NCI-H2029 (cell line): ENCODE measurements around the gene DIP2C.
"Not testable (repeated sequence)": the region's sequence is repeated elsewhere in the genome, so short reads cannot be mapped to it uniquely, and the experiment has no call there.

Source experiments
- DNase-seq: peaks from one replicate; lab custom pipeline; 2025; lab: John Stamatoyannopoulos, UW

DIP2C gene

GRCh38 chr10:697097-697875, 7.8 kb upstream of the DIP2C start:
- DNase-seq = no peak

GRCh38 chr10:695396-695795, 5.9 kb upstream of the DIP2C start:
- DNase-seq = no peak

GRCh38 chr10:693506-693905, 4.0 kb upstream of the DIP2C start:
- no peak for DNase-seq

- no peak for DNase-seq
These were observed 3.3 kb upstream of the DIP2C start for GRCh38 chr10:692682-693351.

GRCh38 chr10:691216-691615, 1.7 kb upstream of the DIP2C start:
- no peak for DNase-seq

- DNase-seq = no peak
These were observed 1.1 kb upstream of the DIP2C start for GRCh38 chr10:690372-691161.

- no peak for DNase-seq
These were observed 382 bp downstream of the DIP2C start for GRCh38 chr10:689121-689451.

- DNase-seq = no peak
These were observed 952 bp downstream of the DIP2C start for GRCh38 chr10:688312-689120.

GRCh38 chr10:687583-688311, 1.7 kb downstream of the DIP2C start:
- DNase-seq = no peak

- DNase-seq = no peak
These were observed 3.1 kb downstream of the DIP2C start for GRCh38 chr10:686155-686931.

GRCh38 chr10:685613-686012, 3.9 kb downstream of the DIP2C start:
- DNase-seq = no peak

- DNase-seq = no peak
These were observed 5.9 kb downstream of the DIP2C start for GRCh38 chr10:683448-684071.

GRCh38 chr10:682931-683447, 6.5 kb downstream of the DIP2C start:
- DNase-seq = no peak

- DNase-seq = no peak
These were observed 7.7 kb downstream of the DIP2C start for GRCh38 chr10:681670-682318.

- no peak for DNase-seq
These were observed 8.7 kb downstream of the DIP2C start for GRCh38 chr10:680745-681144.

GRCh38 chr10:680146-680545, 9.3 kb downstream of the DIP2C start:
- DNase-seq = peak; percentile 60

GRCh38 chr10:679556-679955, 9.9 kb downstream of the DIP2C start:
- DNase-seq = no peak

GRCh38 chr10:678662-679005, 10.8 kb downstream of the DIP2C start:
- DNase-seq = not testable (repeated sequence)
